BJ (cell line): Measurements from ENCODE around the gene MIA2. TPM values are rescaled to one million over a fixed set of nuclear protein-coding genes. Genes with fewer than 3 reads are reported as not detected.

Source experiments
- CTCF ChIA-PET: fragments of 350-600 bp; formaldehyde crosslinking; extraction: SDS; loops from one replicate; lab custom pipeline; 2021; ENCODE audit warnings: antibody characterized with exemption, inconsistent platforms; lab: Yijun Ruan, JAX
- POLR2A ChIA-PET: fragments of 300-600 bp; sonication (Branson Sonifier 250); formaldehyde crosslinking; extraction: SDS; loops from one replicate; lab custom pipeline; 2021; ENCODE audit warnings: antibody characterized with exemption; lab: Charles Lee
- DNase-seq: peaks from one replicate; pipeline ENCODE4 v3.0.0-alpha.2; 2011; ENCODE audit warnings: low read depth
- H3K27me3 ChIP-seq: 2 replicates; pipeline ENCODE4 v1.6.0; 2011; ENCODE audit warnings: low read length; ENCODE audit not compliant: control insufficient read depth, insufficient read depth
- H3K36me3 ChIP-seq: 2 replicates; pipeline ENCODE4 v1.5.1; 2011; ENCODE audit warnings: low read length; ENCODE audit not compliant: control insufficient read depth, insufficient read depth
- H3K4me3 ChIP-seq: 2 replicates; pipeline ENCODE4 v1.5.1; 2011; ENCODE audit warnings: low read depth, mild to moderate bottlenecking, control low read depth, low read length
- CTCF ChIP-seq: IDR thresholded peaks from 2 replicates; pipeline ENCODE4 v1.5.1; 2011; ENCODE audit warnings: low read depth, mild to moderate bottlenecking, control low read depth, inconsistent platforms, low read length, moderate library complexity; ENCODE audit not compliant: insufficient read depth
- polyA plus RNA-seq: library from polyadenylated mRNA; depleted of rRNA; stranded (reverse); fragments of >200 nt; gene quantifications from 2 replicates; pipeline ENCODE4 v1.2.3, GENCODE V29; 2011

Gene MIA2
- polyA plus RNA-seq, 1 experiment, result 11.4 TPM

- CTCF ChIA-PET, result interaction anchor here (1.8 kb wide), 1 partner anchor 23 kb away, joined by 4 read pairs; no protein-coding TSS in a partner anchor
- no peak overlapping the region for H3K4me3 ChIP-seq
- no peaks in the 10 kb centered on the region for H3K36me3 ChIP-seq
- H3K27me3 ChIP-seq, result no peaks in the 10 kb centered on the region
- DNase-seq, result no peak
- POLR2A ChIA-PET, result no interaction called here
- TF ChIP-seq CTCF, result no peak
Observed at GRCh38 chr14:39384177-39384576, 150.5 kb downstream of the MIA2 start.

- no peak for TF ChIP-seq CTCF
- no peaks in the 10 kb centered on the region for H3K27me3 ChIP-seq
- no peak overlapping the region for H3K4me3 ChIP-seq
- H3K36me3 ChIP-seq, result no peaks in the 10 kb centered on the region
- POLR2A ChIA-PET, result no interaction called here
- no peak for DNase-seq
- CTCF ChIA-PET, result no interaction called here
Observed at GRCh38 chr14:39393289-39393688, 159.6 kb downstream of the MIA2 start.

- Histone ChIP-seq H3K4me3 (no peak overlapping the region), H3K27me3 (no peaks in the 10 kb centered on the region), H3K36me3 (peaks cover 2% of the 10 kb centered on the region)
- POLR2A ChIA-PET, result no interaction called here
- CTCF ChIA-PET, result no interaction called here
- no peak for DNase-seq
- no peak for TF ChIP-seq CTCF
Observed at GRCh38 chr14:39395555-39396254, 162.0 kb downstream of the MIA2 start.

GRCh38 chr14:39396448-39396847, 162.7 kb downstream of the MIA2 start:
- no peak for DNase-seq
- ChIA-PET CTCF (no interaction called here), POLR2A (no interaction called here)
- no peak overlapping the region for H3K4me3 ChIP-seq
- no peaks in the 10 kb centered on the region for H3K27me3 ChIP-seq
- H3K36me3 ChIP-seq, result peaks cover 4% of the 10 kb centered on the region
- TF ChIP-seq CTCF, result no peak

GRCh38 chr14:39398382-39398781, 164.7 kb downstream of the MIA2 start:
- ChIA-PET POLR2A (no interaction called here), CTCF (interaction anchor here (0.7 kb wide), 1 partner anchor 246 kb away, joined by 3 read pairs; no protein-coding TSS in a partner anchor)
- no peak for TF ChIP-seq CTCF
- H3K4me3 ChIP-seq, result no peak overlapping the region
- H3K27me3 ChIP-seq, result no peaks in the 10 kb centered on the region
- peaks cover 4% of the 10 kb centered on the region for H3K36me3 ChIP-seq
- no peak for DNase-seq
